HG02840 (cell line): ENCODE results near the gene CCDC80.

Experiments
- ATAC-seq: cut with Tn5 transposase; IDR thresholded peaks from one replicate; pipeline ENCODE4 v1.9.1; 2021; ENCODE audit warnings: mild to moderate bottlenecking, moderate library complexity, moderate number of reproducible peaks; ENCODE audit not compliant: unreplicated experiment, low FRiP score

The CCDC80 gene, protein sequence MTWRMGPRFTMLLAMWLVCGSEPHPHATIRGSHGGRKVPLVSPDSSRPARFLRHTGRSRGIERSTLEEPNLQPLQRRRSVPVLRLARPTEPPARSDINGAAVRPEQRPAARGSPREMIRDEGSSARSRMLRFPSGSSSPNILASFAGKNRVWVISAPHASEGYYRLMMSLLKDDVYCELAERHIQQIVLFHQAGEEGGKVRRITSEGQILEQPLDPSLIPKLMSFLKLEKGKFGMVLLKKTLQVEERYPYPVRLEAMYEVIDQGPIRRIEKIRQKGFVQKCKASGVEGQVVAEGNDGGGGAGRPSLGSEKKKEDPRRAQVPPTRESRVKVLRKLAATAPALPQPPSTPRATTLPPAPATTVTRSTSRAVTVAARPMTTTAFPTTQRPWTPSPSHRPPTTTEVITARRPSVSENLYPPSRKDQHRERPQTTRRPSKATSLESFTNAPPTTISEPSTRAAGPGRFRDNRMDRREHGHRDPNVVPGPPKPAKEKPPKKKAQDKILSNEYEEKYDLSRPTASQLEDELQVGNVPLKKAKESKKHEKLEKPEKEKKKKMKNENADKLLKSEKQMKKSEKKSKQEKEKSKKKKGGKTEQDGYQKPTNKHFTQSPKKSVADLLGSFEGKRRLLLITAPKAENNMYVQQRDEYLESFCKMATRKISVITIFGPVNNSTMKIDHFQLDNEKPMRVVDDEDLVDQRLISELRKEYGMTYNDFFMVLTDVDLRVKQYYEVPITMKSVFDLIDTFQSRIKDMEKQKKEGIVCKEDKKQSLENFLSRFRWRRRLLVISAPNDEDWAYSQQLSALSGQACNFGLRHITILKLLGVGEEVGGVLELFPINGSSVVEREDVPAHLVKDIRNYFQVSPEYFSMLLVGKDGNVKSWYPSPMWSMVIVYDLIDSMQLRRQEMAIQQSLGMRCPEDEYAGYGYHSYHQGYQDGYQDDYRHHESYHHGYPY

DNA sequence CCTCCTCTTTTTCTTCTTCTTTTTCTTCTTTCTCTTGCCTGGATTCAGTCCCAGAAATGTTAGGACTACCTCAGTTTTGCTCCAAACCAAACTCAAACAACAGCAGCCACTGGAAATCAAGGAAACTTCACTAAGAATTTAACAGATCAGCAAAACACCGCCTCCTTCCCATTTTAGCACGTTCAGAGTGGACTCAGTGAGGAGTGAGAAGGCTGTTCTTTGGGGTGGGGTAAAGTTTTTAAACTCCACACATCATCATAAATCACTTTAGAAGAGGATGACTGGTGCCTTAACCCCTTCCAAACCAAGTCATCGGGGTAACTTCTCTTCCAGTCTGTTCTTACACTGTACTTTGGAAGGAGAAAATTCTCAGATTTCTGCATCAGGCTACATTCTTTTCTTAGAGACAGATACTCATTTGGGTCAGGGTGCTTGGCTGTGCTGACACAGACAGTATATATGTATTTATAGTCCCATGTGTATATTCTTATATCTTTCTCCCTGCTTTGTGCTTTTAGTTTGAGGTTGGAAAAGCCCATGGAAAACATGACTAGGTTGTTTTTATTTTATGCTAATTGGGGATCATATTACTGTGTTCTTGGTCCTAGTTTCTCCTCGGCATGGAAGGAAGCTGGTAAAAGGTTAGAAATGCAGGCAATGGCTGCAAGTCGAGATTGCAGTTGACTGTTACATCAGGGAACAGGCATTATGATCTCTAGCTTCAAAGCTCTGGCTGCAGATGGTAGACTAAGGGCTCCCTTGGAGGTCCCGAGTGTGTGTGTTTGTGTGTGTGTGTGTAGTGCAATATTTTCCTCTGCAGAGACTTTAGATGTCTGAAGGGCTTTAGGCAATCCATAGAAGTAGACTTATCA lies at the start of gene CCDC80:
Gene CCDC80 (minus strand): TSS at position 214 of the 872 bp plus-strand sequence. CDS start 1,238 bp downstream, outside the sequence.
- ATAC-seq: no peak

DNA sequence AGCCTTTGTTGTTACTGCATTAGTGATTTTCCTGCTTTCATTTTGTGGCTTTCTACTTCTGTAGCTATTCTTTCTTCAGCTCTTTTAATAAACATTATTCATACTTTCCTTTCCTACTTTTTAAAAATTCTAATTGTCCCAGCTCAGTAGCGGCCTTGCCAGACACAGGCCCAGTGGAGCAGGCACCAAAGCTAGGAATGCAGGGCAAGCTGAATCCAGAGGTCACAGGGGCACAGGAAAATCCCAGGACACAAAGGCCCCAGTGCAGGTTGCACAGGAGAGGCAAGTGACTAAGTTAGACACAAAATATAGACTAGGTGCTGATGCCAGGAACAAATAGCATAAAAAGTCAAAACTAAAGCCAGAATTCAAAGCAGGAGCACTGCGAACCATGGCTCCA lies 49.0 kb upstream of the CCDC80 start:
- ATAC-seq: no peak

DNA sequence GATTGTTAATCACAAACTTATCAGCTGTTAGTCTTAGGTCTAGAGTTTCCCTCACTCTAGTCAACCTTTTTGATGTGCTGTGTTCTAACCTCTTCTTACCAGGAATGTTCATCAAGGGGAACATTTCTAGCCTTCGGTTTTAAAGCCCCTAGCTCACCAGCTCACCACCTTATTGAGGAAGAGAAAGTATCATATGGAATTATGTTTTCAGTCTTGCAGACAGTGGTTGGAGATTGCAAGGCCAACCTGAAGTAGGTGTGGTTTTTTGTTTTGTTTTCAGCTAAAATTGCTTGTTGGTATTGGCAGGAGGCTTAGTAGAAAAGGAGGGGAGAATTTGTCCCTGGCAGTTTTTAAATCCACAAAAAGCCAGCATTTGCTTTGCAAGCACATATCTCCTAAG lies 48.4 kb upstream of the CCDC80 start:
- ATAC-seq: no peak

DNA sequence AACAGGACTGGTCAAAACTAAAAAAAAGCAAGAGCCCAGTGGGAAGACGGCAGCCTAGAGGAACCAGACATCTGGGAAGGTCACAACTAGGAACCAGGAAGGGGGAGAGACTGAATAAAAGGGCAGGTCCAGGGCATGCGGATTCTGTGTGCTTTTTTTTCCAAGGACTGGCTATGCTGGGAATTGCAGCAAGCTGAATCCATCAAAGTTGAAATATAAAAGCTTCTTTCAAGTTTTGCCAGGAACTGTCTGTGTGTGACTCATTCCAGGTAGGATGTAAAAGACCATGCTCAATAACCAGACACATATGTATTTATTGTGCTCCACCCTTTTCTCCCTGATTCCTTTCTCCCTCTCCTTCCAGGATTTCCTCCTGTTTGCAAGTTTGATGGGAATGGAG lies 47.9 kb upstream of the CCDC80 start:
- no peak for ATAC-seq

DNA sequence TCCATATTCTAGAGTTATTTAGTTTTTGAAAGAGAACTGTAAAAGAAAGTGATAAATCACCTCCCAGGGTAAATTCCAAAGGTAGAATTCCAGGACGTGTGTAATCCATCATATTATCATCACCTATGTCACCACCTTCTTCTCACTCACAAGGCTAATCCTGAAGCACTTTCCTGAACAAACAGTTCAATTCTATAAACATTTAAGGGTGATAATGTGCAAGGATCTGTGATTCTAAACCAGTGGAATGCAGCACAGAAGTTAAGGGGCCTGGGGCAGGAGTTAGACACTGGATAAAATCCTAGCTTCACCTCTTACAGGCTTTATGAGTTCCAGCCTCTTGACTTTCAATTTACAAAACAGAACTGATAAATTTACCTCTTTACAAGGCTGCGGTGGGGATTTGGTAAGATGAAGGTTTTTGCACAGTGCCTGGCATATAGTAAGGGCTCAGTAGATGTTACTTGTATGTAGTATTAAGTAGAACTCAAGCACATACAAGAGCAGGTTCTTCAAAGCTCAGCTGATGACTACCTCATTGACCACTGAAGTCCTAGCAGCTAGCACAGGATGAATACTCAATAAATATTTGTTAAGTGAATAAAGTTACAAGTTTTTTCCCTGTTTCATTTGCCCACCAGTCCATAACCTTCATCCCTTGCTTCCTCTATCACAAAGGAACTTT lies 47.3 kb upstream of the CCDC80 start:
- ATAC-seq: no peak

DNA sequence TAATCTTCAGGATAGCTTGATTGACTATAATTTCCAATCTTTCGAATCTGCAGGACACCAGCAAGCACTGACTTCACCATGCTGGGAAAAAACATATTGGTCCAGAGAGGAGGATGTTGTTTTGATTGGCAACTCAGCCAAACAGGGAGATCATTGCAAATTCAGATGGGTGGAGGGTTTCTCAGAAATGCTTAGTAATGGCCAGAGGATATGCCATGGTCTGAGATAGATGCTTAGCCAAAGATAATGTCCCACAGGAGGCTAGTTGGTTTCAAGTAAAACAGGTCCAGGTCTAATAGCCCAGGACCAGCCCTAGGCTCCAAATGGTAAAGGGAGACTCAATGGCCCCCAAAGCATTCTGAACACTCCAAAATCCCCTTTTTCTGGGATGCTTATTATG lies 46.7 kb upstream of the CCDC80 start:
- ATAC-seq: no peak

DNA sequence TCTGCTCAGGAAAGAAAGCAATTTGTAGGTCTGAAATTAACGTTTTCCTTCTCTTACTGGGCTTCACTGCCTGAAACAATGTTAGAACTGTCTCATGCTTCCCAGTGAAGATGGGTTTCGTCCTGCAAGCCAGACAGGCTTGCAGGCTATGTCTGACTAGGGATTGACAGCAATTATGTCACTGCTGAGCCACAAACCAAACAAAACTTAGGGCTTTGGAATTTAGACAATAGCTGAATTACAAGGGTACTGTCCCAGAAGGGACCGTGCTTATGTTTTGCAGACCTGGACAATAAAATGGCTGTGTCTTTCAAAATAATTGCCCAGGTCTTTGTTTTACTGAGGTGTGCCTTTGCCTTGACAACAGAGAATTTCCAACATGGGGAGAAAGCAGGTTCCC lies 46.3 kb upstream of the CCDC80 start:
- no peak for ATAC-seq

DNA sequence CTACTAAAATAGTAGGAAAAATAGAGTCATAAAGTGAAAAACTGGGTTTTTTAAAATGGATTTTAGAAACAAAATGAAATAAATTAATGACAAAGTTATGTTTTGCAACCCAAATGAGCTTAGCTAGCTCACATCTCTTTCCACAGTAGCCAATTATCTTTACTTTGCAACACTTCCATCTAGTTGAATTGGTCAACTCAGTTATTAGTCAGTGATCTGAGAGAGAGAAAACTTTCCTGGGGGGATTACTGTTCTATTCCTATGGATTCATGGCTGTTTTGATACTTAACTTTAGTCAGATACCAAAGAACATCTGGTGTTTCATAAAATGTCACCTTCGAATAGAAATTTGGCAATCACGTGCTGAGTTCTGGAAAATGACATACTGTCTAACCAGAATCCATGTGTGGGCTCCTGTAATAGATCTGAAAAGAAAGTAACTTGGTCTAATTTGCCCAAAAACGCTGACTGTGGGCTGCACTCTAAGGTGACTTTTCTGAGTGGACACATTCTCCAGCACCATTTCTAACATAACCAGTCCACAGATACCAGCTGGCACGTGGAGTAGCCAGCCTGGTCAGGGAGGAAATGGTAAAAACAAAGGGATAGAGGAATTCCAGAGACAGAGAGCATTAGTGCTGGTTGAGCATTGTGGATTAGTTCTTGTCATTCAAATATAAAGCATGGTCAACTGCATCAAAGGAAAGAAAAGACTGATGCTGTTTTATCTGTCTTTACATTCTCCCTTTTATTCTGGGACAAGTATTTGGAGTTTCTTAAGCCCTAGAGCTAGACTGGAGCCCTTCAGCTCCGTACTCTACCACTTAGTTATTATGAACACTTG lies 45.2 kb upstream of the CCDC80 start:
- ATAC-seq: no peak

DNA sequence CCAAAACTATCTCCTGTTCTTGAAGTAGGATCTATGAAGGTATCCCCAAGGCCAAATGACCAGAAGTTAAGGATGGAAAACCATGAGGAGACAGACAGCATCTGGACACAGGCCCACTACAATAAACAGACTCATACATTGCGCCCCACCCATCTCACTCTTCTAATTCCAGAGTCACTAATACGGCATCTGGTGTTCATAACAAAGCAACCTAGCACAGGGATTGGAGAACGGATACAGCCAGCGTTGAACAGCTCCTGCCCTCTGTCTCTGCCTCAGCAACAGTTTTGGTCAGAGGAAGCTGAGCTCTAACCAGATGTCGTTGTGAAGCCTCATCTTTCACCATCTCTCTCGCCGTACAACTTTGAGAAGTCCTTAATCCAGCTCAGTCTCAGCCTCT lies 44.5 kb upstream of the CCDC80 start:
- ATAC-seq: no peak

DNA sequence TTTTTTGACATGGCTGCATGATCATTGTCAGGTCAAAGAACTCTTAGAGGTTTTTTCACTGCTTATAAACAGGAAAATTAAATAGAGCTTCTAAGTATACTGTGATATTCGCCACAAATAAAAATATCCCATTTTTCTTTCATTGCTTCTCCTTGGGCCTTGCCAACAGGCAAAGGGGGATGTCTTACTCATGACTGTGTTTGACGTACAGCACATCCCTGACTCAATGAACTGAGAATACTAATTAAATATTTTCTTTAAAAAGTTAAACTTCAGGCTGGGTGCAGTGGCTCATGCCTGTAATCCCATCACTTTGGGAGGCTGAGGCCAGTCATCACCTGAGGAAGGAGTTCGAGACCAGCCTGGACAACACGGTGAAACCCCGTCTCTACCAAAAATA lies 41.4 kb upstream of the CCDC80 start:
- no peak for ATAC-seq

DNA sequence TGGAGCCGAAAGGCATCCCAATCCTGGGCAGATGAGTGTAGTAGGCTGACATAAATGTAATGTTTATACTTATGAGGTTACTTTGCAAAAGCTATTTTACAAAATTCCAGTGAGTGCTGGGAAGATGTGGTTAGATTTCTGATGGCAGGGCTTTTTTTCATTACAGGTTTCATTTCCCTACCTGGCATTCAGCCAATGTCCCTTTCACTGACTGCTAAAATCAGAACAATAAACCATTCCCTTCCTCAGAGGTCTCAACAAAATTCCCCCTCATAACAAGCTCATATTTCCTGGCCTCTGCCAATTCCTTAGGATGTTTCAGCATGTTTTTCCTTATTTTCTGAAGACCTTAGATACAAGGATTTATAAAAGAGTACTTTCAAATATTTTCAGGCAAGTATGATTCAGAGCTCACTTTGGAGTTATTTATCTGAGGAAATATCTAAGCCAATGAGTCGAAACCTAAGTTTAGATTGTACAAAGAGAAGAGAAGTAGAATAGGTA lies 40.9 kb upstream of the CCDC80 start:
- ATAC-seq: no peak

DNA sequence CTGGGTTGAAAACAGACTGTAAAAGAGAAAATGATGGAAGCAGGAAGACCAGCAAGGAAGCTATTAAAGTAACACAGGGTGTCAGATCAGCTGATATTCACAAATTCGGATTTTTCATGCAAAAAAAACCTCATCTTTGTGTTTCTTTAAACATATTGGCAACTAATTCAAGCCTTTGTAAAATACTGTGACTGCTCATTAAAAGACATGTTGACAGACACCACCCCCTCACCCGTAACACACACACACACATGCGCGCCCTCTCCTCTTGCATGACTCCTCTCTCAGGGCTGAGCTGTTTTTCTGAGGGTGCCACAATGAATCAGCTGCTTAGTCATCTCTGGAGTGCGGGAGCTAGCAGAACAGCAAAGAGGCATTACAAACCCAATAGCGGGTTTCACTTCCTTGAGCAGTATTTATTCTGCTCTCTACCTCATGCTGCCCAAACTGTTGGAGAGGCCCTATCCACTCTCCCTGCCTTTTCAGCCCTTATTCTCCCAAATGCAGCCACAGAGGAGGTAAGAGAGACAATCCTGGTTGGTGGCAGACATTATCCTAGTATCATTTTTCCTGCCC lies 35.8 kb upstream of the CCDC80 start:
- peak; percentile 97 for ATAC-seq

DNA sequence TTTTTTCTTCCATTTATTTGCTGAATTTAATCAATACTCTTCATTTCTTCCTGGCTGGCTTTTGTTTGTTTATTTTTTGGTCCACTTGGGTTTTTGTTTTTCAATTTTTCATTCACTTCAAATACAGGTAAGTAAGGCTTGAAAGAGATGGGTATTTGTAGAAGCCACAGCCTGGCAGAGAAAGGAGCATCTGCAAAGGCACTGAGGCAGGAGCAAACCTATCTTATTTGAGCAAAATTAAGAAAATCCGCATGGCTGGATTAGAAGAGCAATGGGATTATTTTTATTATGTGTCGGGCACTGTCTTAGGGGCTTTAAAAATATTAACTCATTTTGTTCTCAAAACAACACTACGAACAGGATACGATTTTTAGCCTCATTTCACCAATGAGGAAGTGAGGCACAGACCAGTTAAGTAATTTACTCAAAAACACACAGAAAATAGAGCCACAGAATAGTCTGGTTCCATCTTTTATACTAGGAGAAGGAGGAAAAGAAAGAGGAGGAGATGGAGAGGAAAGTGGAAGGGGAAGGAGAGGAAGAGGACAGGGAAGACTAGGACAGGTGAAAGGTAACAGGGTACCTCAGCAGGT lies 35.1 kb upstream of the CCDC80 start:
- ATAC-seq: no peak

DNA sequence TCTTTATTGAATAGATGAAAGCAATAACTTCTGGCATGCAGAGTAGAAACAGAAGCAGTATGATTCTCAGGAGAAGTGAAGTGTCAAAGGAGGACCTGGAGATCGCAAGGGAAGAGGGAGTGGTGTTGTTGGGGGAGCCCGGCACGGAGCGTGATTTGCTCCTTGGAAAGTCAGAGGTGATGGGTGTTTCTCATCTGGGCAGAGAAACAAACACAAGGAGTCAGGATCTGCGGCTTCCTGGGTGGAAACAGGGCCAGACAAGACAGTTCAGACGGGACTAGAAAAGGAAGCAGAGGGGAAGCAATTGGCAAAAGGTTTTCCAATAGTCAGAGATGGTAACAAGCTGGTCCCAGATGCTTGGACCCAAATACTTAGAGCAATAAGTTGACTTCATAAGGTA lies 34.4 kb upstream of the CCDC80 start:
- no peak for ATAC-seq

DNA sequence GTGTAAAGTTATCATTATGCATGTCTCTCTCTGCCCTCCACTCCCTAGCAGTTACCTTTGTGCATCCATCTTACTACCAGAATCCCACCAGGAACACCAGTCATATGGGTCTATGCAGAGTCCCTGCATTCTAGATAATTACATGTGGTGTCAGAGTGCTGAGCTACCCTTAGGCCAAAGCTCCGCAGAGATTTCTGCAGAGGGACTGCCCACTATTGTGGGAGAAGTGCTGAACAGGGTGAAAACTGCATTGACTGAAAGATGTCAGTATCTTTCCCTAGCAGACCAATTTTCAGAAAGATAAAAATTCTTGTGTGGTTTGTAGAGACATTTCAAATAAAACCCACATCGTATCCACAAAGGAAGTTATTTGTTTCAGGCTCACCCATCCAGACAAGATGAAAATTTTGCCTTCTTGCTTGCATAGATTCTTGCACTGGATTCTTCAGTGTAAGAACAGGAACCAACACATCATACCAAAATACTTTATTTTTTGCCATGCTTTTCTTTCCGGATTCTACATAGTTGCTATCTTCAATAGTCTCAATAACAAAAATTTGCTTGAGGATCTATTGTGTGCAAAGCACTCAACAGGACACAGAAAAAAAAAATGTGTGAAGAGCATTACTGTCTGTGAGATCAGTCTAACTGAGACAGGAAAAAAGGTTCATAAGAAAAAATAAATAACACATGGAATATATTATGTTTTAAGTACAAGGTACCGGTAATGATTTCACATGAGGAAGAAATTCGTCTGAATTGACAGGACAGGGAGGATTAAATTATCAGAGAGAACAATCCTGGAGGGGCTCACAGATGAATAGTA lies 32.0 kb upstream of the CCDC80 start:
- ATAC-seq: no peak

DNA sequence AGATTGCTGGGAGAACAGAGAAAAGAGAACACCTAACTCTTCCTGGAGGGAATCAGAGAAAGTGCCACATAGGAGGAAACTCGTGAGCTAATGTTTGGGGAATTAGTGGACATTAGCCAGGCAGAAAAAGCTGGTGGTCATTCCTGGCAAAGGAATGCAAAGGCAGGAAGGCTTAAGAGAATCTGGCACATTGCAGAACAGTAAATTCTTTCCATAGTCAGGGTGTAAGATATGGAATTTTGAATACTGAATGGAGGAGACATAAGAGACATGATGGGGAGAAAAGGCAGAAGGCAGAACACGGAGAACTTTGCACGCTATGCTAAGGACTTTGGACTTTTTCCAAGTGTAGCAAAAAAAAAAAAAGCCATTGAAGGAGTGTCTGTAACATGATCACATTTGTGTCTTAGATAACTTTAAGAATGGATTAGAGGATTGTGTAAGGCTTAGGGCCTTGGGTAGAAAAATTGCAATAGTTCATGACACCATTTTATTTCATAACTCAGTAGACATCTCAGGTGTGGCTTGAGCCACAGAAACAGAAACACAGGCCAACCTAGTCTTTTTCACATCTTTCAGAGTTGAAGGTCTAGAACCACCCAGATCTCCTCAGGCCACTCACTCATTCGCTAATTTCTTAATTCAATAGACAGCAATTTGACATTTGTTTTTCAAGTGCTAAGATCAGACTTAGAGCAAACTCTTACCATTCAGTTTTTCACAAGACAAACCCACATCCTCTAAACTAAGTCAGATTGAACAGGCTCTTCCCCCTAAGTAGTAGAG lies 31.2 kb upstream of the CCDC80 start:
- no peak for ATAC-seq

DNA sequence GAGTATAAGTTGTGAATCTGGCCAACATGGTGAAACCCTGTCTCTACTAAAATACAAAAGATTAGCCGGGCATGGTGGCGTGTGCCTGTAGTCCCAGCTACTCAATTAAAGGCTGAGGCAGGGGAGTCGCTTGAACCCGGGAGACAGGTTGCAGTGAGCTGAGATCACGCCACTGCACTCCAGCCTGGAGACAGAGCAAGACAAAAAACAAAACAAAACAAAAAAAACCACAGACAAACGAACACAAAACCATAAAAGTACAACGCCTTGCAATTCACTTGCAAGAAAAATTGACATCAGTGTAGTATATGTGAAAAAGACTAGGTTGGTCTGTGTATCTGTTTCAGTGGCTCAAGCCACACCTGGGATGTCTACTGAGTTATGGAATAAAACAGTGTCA lies 29.9 kb upstream of the CCDC80 start:
- ATAC-seq: no peak
